GM21390 (cell line): ENCODE data around the gene DFFA.
"Not testable (repeated sequence)": the region's sequence is repeated elsewhere in the genome, so short reads cannot be mapped to it uniquely, and the experiment has no call there.

Experiments used
- ATAC-seq: cut with Tn5 transposase; IDR thresholded peaks from one replicate; pipeline ENCODE4 v1.9.1; 2021; ENCODE audit not compliant: unreplicated experiment

Gene DFFA

DNA sequence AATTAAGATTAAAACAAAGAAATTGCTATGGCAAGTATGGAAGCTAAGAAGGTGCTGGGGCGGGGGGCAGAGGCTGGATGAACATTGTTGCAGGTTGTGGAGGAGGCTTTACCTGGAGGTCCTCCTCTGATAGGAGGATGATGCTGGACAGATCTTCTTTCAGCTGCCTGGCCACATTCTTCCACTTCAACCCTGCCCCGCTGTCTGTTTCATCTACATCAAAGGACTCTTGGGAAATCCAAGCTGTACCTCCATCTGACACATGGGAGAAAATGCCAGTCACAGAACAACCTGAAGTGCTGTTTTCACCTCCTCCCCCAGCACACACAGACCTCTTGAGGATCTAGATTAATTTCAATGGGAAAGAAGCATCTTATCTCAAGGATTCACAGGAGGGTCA, 5.3 kb downstream of the DFFA start:
- ATAC-seq = no peak

DNA sequence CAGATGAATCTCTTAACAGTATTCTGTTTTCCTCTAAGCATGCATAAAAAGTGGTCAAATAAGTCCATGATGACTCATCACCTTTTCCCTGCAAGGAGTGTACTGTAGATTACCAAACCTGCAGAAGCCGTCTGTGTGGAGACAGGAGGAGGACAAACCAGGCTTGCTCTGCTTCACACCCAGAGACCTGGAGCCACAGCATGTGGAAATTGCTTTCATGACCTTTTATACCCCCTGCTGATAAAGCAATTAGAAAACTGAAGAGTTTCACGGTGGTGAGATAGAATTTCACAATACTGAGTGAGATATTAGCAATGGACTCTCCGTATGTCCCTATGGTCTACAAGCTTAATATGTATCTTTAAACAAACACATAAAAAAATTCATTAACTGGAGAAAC, 13.1 kb downstream of the DFFA start:
- no peak for ATAC-seq

DNA sequence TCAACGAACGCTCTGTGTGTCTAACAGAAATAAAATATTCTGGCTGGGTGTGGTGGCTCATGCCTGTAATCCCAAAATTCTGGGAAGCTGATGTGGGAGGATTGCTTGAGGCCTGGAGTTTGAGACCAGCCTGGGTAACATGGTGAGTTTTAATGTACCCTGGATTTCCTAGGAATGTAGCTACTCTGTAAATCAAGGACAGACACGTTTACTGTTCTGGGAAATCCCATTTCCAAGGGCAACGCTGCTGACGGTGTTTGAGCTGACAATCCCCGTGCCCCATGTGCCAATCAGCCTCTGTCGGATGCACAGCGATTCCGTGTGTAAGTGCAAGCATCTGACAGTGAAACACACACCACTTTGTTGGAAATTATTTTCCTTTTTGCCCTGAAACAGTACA, 14.5 kb downstream of the DFFA start:
- ATAC-seq = no peak

DNA sequence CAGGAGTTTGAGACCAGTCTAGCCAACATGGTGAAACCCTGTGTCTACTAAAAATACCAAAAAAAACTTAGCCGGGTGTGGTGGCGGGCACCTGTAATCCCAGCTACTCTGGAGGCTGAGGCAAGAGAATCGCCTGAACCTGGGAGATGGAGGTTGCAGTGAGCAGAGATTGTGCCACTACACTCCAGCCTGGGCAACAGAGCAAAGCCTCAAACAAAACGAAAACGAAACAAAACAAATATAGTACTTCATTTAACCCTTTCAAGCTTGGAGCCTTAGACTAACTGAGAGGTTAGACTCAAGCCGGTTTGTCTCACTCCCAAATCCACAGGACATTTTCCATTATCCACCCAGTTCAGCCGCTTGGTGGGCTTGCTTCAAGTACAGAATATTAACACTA, 14.9 kb downstream of the DFFA start:
- not testable (repeated sequence) for ATAC-seq

DNA sequence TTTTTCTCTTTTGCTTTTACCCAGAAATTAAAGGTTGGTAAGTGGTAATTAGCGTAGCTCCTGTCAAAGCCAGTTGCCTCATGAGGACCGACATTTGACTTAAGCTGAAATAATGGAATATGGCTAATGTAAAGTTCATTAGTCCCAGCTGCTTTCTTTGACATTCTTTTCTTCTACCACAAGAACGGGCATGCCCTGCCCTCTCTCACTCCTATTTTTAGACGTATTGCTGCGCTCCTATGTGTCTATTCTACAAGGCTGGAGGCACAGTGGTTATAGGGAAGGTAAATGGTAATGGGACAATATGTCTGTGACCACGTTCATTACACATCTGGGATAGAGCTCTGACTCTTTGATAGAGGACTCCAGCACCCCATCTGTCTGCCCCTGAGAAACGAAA, 15.7 kb downstream of the DFFA start:
- ATAC-seq = no peak

DNA sequence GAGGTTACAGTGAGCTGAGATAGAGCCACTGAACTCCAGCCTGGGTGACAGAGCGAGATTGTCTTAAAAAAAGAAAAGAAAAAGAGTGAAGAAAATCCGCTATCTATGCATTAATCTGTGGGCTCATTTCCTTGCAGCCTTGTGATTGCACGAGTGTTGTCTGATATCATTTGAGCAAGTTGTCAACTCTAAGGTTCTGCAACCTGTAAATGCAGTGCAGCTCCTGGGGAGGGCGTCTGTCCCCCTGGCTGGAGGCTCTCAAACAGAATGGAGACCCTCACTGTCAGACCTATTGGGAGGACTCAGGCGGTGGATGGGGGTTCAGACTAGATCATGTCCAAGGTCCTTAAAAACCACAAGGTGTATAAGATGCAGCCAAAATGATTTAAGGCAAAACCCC, 16.3 kb downstream of the DFFA start:
- no peak for ATAC-seq

DNA sequence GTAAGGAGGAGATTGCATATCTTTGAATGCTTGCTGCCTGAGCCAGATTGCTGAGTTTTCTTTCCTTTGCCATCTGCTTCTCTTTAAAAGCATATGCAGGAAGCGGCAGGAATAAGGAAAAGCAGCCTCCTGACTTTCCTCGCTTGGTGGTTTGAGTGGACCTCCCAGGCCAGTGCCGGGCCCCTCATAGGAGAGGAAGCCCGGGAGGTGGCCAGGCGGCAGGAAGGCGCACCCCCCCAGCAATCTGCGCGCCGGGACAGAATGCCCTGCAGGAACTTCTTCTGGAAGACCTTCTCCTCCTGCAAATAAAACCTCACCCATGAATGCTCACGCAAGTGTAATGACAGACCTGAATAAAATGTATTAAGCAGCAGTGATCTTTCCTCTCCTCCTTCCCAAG, 21.0 kb downstream of the DFFA start:
- ATAC-seq = no peak

DNA sequence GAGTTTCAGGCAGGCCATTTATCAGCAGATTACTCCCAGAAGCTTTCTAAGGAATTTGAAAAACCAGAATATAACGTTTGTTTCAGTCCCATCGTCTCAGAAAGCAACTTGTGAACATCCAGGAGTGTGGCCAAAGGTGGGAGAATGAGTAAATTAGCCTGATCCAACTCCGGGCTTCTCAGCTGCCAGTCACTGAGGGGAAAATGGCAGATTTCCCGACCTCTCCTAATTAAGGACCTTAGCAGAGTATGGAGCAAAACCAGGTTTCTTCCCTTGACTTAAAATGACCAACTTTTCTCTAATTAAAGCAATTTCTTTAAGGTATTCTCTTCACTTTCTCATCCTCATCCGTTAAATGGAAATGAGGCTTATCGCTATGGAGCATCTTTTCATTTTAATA, 21.5 kb downstream of the DFFA start:
- ATAC-seq = no peak

DNA sequence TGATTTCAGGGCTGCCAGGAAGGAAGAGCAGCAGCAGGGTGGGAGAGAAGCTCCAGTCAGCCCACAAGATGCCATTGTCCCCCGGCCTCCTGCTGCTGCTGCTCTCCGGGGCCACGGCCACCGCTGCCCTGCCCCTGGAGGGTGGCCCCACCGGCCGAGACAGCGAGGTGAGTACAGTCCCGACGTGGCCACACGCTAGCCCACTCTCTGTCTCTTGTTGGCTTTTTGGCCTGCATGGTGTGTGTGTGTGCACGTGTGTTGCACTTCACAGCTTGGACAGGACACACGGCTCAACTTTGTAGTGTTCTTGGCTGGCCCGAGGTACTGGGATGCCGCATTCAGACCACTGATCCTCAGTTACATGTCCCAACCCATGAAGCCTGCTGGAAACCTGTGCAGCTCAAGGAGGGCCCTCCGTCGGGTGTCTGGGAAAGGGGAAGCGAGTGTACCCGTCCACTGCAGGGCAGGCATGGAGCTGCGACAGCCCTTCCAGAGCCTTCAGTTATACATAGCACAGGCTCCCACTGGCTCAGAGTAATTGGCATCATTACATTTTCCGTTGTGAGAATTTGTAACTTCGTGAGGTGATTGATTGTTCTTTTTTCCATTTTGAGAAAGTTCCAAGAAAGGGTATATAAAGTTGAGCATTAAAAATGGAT, 22.0 kb downstream of the DFFA start:
- no peak for ATAC-seq

DNA sequence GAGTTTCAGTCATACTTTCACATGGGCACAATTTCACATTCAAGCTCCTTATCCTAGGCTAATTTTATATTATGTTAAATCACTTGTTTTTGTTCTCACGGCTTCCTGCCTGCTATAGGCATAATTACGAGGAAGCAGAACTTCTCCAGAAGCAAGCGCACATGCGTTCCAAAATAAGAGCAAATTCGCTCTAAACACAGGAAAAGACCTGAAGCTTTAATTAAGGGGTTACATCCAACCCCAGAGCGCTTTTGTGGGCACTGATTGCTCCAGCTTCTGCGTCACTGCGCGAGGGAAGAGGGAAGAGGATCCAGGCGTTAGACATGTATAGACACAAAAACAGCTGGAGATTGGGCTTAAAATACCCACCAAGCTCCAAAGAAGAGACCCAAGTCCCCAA, 22.6 kb downstream of the DFFA start, which contains the start of gene CORT:
Gene CORT (plus strand): TSS at position 281 of the 400 bp plus-strand sequence. CDS start 193 bp downstream, outside the sequence.
- no peak for ATAC-seq

DNA sequence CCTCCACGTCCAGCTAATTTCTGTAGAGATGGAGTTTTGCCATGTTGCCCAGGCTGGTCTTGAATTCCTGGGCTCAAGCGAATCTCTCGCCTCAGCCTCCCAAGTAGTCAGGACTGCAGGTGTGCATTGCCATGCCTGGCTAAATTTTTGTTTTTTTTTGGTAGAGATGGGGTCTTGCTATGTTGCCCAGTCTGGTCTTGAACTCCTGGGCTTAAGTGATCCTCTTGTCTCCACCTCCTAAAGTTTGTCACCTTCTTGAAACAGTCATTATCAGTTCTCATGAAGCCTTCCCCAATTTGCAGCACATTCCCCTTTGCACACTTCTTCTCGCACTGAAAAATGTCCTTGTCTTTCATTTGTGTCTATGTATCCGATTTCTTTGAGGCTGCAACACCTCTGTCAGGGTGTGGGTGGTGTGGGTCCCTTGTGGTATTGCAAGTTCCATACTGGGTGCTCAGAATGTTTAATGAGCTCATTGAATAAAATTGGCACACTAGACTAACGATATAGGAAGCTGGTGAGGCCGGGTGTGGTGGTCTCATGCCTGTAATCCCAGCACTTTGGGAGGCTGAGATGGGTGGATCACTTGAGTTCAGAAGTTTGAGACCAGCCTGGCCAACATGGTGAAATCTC, 25.4 kb downstream of the DFFA start:
- ATAC-seq = no peak

DNA sequence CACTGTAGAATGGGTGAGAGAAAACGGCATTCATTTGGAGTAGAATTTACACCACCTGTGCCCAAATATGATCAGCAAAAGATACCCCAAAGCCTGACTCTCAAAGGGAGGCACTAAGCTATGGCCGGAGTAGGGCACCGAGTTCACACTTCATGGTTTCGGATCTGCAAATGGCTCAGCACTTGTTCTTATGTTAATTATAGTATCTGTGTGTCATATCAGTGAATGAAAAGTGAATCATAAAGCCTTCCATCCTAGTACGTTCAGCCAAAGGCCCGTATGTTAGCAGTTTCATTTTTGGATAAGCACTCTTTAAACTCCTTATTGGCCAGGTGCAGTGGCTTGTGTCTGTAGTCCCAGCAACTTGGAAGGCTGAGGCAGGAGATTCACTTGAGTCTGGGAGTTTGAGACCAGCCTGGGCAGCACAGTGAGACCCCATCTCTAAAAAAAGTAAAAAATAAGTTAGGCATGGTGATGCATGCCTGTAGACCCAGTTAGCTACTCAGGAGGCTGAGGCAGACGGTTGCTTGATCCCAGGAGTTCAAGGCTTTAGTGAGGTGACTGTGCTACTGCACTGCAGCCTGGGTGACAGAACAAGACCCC, 27.4 kb downstream of the DFFA start:
- no peak for ATAC-seq

DNA sequence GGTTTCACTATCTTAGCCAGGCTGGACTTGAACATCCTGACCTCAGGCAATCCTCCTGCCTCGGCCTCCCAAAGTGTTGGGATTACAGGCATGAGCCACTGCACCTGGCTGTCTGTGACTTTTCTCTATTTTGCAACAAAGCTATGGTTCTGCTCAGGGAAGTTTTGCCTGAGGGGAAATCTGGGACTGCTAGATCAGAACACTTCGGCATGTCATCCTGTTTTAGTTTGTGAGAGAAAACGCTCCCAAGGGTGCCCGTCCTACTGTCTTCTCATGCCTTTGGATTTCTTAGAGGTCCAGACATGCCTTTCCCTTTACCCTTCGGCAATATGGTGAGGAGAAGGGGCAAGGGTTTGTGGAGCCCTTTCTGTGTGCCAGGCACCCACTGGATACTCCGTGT, 28.1 kb downstream of the DFFA start:
- ATAC-seq = no peak

DNA sequence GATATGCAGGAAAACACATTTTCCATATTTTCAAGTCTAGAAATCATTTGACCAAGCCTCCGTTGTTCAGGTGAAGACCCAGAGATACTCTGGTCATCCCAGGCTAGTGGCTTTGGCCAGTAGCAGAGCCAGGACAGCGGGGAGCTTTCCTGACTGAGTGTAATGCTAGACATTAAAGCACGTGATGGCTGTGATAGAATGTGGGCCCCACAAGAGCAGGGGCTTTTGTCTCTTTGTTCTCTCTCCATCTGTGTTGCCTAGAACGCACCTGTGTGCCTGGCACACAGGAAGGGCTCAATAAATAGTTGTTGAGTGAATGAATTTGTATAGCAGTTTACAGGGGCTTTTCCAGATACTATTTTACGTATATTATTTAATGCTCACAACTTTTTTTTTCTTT, 31.5 kb downstream of the DFFA start:
- ATAC-seq = no peak

DNA sequence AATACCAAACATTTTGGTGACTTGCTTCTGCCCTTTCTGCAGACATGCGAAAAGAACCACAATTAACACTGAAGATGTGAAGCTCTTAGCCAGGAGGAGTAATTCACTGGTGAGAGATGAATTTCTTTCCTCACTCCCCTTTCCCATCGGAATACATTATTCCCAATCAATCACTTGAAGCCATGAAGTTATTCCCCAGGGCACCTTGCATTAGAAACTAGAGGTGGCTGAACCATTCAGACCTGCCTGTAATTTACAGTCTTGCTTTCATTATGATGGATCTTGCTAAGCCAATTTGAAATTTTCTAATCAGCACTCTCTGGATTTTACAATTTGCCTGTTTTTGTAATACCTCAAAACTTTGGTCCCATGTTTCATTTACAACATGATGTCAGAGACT, 32.0 kb downstream of the DFFA start:
- no peak for ATAC-seq

DNA sequence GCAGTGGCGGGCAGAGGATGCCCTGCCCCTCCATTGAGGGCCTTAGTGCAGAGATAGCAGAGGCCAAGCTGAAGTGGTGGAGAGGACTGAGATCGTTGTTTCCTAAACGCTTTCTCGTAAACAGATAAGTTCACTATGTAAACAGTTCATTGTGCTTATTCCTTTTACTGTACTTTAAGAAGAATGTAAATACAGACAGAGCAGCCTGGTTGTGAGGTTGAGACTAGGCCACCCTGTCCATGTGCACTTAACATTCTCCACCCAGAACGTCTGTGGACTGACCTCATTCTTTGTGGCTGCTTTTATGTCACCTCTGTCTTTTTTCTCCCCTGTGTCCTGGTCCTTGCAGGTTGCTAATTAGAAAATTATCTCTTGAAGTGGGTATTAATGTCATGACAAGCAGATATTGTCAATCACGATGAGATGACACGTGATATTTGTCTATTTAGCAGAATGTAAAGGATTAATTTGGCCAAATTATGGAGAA, 33.6 kb downstream of the DFFA start:
- ATAC-seq = no peak

DNA sequence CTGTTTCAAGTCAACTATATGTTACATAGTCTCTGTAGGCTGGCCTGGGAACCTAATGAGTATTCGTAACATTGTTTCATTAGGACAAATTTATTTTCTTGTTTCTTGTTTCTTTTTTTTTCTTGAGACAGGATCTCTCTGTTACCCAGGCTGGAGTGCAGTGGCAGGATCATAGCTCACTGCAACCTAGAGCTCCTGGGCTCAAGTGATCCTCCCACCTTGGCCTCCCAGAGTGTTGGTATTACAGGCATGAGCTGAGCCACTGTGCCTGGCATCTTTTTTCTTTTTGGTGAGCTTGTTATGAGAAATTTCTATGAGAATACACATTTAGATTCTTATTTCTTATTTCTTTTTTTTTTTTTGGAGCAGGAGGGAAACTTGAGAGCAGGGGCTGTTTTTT, 35.3 kb downstream of the DFFA start:
- ATAC-seq = no peak

DNA sequence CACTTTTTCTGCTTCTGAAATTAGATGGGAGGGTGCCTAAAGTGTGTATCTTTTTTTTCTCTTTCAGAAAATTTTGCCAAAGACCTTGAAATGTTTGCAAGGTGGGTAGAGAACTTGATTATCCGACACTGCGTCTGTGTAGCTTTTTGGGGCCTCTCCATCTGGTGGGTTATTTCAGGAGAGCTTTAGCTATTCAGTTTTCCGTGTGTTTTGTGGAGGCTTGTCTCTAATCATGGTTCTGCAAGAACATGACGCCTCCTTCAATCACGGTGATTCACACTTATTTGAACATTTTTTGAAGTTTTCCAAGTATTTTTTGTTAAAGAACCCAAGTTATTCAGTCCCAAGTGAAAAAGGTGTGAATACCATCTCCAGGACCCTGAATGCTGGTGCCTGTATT, 37.7 kb downstream of the DFFA start:
- ATAC-seq = no peak

DNA sequence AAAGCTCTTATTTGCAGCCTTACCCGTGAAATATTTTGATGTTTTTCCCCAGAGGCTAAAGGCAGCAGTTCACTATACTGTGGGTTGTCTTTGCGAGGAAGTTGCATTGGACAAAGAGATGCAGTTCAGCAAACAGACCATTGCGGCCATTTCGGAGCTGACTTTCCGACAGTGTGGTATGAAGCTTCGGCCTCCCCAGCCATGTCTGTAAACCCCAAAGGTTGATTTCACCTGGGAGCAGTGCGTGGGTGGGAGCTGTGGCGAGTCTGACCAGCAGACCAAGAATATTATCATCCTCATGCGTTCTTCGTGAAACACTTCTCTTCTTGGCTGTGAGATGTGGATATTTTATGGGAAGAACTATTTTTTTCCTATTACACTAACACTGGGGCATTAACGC, 38.5 kb downstream of the DFFA start:
- ATAC-seq = no peak

DNA sequence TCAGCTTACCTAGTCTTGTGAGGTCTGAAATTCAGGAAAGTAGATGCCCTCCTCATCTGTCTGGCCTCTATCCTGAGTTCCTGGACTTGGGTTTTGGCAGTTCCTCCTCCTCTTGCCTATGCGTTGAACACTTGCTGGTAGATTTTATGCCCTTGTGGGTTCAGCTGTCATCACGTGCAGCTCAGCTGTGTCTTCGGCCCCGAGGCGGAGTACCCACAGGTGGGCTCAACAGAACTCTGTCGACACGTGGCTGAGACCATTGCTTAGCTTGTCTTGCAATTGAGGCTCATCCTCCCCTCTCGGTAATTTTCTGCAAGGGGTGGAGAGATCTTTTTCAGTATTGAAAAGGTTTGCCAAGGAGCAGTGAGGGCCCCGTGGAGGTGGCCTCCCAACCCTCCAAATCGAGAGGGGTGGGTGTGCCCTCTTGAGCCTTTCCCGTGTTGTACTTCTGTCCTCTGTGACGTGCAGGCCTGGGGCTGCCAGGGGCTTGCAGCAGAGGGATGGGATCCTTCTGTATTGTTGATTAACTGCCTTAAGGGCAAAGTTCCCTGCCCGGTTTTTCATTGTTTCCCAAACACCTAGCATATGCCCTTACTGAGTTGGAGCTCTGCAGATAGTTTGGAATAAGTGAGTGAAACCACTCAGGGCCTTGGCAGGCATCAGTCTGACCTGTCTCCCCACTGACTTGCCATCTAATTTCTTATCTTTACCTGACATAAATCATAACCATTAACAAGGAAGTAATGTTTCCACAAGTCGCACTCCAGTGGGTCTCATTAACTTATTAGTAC, 39.2 kb downstream of the DFFA start:
- no peak for ATAC-seq

DNA sequence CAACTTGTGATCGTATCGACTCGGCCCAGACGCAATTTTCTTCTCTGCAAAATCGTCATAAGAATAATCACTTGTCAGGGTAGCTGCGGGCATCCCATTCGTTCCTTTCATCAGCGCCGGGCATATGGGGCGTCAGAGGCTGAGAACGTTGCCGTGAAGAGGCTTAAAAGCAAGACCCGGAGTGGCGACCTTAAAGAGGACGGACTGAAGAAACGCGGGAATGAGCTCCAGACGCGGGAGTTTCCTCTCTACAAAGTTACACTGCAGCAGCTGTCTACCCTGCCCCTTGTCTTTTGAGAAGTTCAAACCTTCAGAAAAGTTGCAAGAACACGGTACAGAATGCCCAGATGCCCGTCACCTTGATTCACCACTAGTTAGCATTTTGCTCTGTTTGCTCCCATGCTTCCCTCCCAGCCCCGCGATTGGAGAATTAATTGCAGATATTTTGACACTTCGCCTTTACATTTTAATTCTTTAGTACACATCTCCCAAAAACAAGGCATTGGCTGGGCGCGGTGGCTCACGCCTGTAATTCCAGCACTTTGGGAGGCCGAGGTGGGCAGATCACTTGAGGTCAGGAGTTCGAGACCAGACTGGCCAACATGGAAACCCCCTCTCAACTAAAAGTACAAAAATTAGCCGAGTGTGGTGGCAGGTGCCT, 41.1 kb downstream of the DFFA start:
- no peak for ATAC-seq
